ENCODE results near the gene PEAK1. TPM values are rescaled to one million over a fixed set of nuclear protein-coding genes. Genes with fewer than 3 reads are reported as not detected.

The PEAK1 gene
- total and polyA plus RNA-seq, 10 of the 15 experiments (the other 5 are each of a cell fraction or from before 2014, with no cell fraction given), result 0.62 to 24.2 (median 11.2) TPM

DNA sequence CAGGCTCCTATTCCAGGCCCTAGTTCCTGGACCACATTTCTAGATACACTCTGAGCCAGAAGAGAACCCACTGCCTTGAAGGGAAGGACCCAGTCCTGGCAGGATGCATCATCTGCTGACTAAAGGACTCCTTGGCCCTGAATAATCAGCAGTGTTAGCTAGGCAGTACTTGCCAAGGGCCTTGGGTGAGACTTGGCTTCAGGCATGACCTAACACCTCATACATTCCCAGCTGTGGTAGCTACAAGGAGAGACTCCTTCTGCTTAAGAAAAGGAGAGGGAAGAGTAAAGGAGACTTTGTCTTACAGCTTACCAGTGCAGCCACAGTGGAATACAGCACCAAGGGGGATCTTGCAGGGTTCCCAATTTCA is 26.4 kb downstream of the PEAK1 start:
- H3K36me3 ChIP-seq (ENCODE audit: control insufficient read depth in 2 of 2, insufficient read depth in 2 of 2, low read length in 1 of 2), result no peaks in the 10 kb centered on the region
- no TSS peak for BruUV-seq (replicated peaks)
- POLR2A ChIA-PET, result no interaction called here
- DNase-seq (ENCODE audit: low read depth, low spot score) (no peak), FAIRE-seq (no peak), ATAC-seq (no peak)
- in situ Hi-C loops (cut with MboI), result no loop called here
- RAD21 ChIA-PET (ENCODE audit: unreplicated experiment), result no interaction called here
- no peak for TF ChIP-seq JUND (IDR thresholded peaks at IDR 0.05; ENCODE audit: low read depth, low read length)
- TF ChIP-seq, protein P1, sequence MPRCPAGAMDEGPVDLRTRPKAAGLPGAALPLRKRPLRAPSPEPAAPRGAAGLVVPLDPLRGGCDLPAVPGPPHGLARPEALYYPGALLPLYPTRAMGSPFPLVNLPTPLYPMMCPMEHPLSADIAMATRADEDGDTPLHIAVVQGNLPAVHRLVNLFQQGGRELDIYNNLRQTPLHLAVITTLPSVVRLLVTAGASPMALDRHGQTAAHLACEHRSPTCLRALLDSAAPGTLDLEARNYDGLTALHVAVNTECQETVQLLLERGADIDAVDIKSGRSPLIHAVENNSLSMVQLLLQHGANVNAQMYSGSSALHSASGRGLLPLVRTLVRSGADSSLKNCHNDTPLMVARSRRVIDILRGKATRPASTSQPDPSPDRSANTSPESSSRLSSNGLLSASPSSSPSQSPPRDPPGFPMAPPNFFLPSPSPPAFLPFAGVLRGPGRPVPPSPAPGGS (IDR thresholded peaks at IDR 0.05; ENCODE audit: borderline replicate concordance, insufficient read depth, low read depth, low read length, poor library complexity, severe bottlenecking), result no peak
- no peak for TF ChIP-seq IRF4 (IDR thresholded peaks at IDR 0.05; ENCODE audit: low read depth, low read length)
- no peak for TF ChIP-seq CHD2 (IDR thresholded peaks at IDR 0.05; ENCODE audit: borderline replicate concordance, low read depth, low read length)
- no peak for TF ChIP-seq RAD51 (IDR thresholded peaks at IDR 0.05)
- no peak for TF ChIP-seq TARDBP (IDR thresholded peaks at IDR 0.05; ENCODE audit: borderline replicate concordance)
- no peak for TF ChIP-seq NFYB (IDR thresholded peaks at IDR 0.05; ENCODE audit: insufficient read depth, low read depth, low read length)
- TF ChIP-seq, protein P2, sequence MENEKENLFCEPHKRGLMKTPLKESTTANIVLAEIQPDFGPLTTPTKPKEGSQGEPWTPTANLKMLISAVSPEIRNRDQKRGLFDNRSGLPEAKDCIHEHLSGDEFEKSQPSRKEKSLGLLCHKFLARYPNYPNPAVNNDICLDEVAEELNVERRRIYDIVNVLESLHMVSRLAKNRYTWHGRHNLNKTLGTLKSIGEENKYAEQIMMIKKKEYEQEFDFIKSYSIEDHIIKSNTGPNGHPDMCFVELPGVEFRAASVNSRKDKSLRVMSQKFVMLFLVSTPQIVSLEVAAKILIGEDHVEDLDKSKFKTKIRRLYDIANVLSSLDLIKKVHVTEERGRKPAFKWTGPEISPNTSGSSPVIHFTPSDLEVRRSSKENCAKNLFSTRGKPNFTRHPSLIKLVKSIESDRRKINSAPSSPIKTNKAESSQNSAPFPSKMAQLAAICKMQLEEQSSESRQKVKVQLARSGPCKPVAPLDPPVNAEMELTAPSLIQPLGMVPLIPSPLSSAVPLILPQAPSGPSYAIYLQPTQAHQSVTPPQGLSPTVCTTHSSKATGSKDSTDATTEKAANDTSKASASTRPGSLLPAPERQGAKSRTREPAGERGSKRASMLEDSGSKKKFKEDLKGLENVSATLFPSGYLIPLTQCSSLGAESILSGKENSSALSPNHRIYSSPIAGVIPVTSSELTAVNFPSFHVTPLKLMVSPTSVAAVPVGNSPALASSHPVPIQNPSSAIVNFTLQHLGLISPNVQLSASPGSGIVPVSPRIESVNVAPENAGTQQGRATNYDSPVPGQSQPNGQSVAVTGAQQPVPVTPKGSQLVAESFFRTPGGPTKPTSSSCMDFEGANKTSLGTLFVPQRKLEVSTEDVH (IDR thresholded peaks at IDR 0.05; ENCODE audit: low read depth, partially characterized antibody), result no peak
- no peak for TF ChIP-seq SMC3 (IDR thresholded peaks at IDR 0.05; ENCODE audit: borderline replicate concordance, low read length)
- no peak for TF ChIP-seq SRF (IDR thresholded peaks at IDR 0.05; ENCODE audit: low read depth in 2 of 2, low read length in 2 of 2)
- TF ChIP-seq TCF3 (IDR thresholded peaks at IDR 0.05; ENCODE audit: borderline replicate concordance, insufficient read depth, low read depth, low read length), result no peak
- TF ChIP-seq, protein P3, sequence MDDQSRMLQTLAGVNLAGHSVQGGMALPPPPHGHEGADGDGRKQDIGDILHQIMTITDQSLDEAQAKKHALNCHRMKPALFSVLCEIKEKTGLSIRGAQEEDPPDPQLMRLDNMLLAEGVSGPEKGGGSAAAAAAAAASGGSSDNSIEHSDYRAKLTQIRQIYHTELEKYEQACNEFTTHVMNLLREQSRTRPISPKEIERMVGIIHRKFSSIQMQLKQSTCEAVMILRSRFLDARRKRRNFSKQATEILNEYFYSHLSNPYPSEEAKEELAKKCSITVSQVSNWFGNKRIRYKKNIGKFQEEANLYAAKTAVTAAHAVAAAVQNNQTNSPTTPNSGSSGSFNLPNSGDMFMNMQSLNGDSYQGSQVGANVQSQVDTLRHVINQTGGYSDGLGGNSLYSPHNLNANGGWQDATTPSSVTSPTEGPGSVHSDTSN (IDR thresholded peaks at IDR 0.05; ENCODE audit: insufficient replicate concordance, low read depth, low read length), result no peak
- TF ChIP-seq MTA3 (IDR thresholded peaks at IDR 0.05; ENCODE audit: borderline replicate concordance, low read length), result no peak
- no peak for TF ChIP-seq E4F1 (IDR thresholded peaks at IDR 0.05; ENCODE audit: borderline replicate concordance, partially characterized antibody)
- no peak for TF ChIP-seq ZBED1 (IDR thresholded peaks at IDR 0.05; ENCODE audit: borderline replicate concordance)
- TF ChIP-seq NFXL1 (IDR thresholded peaks at IDR 0.05; ENCODE audit: borderline replicate concordance), result no peak
- no peak for TF ChIP-seq NRF1 (conservative IDR thresholded peaks at IDR 0.05; ENCODE audit: low read depth, low read length)
- SMC1A ChIA-PET (ENCODE audit: uncharacterized antibody, unreplicated experiment), result interaction anchor here (1.0 to 1.3 kb wide), 3 partner anchors 14 to 48 kb away, joined by 3 read pairs; no protein-coding TSS in a partner anchor
- peaks cover 9% of the 10 kb centered on the region for H3K9me3 ChIP-seq (replicated peaks; ENCODE audit: control insufficient read depth, insufficient read depth, low read length)
- H3K9ac ChIP-seq (ENCODE audit: control insufficient read depth, insufficient read depth, low read length), result no peak overlapping the region
- no peak overlapping the region for H3K4me3 ChIP-seq
- H3K27ac ChIP-seq (ENCODE audit: control insufficient read depth, insufficient read depth), result no peak overlapping the region
- no peaks in the 10 kb centered on the region; the same call in 1 of the 2 replicates for H3K79me2 ChIP-seq (ENCODE audit: control insufficient read depth, insufficient read depth, low read length)
- H3K4me2 ChIP-seq (ENCODE audit: control insufficient read depth, insufficient read depth), result no peak overlapping the region
- H3K27me3 ChIP-seq (replicated peaks in 1 of 2; ENCODE audit: control insufficient read depth in 2 of 2, insufficient read depth in 2 of 2, low read length in 1 of 2), result no peaks in the 10 kb centered on the region
- H2AFZ ChIP-seq (ENCODE audit: control insufficient read depth, low read depth, low read length), result no peak overlapping the region
- CTCF ChIA-PET, result interaction anchor here (0.6 kb wide), 1 partner anchor 20 kb away, joined by 4 read pairs; no protein-coding TSS in a partner anchor
- no peaks in the 10 kb centered on the region for H4K20me1 ChIP-seq (ENCODE audit: control insufficient read depth, insufficient read depth)
- no peaks in the 10 kb centered on the region for H3K4me1 ChIP-seq (ENCODE audit: control insufficient read depth, insufficient read depth, low read length)
- intact Hi-C loops (cut with micrococcal nuclease; ENCODE audit: unreplicated experiment), result no loop called here

Data from GM12878 (cell line).